Mammary epithelial cell (primary cell): ENCODE results near the gene PITPNM2.

Experiments
- EZH2 ChIP-seq: IDR thresholded peaks from 2 replicates; pipeline ENCODE4 v1.6.1; 2012; ENCODE audit warnings: low read length, inconsistent platforms, borderline replicate concordance
- TF ChIP-seq, protein P1 (sequence below), 2 donors: IDR thresholded peaks in 1 of 2; conservative IDR thresholded peaks in 1 of 2; 2 replicates each; pipeline ENCODE4 v1.5.1; 2011 to 2012; ENCODE audit warnings: inconsistent platforms in 2 of 2, low read length in 2 of 2, mild to moderate bottlenecking in 2 of 2, control low read depth in 1 of 2, low read depth in 1 of 2; ENCODE audit not compliant: insufficient read depth in 1 of 2; ENCODE audit errors: extremely low read depth in 1 of 2

- TF ChIP-seq, protein P1, sequence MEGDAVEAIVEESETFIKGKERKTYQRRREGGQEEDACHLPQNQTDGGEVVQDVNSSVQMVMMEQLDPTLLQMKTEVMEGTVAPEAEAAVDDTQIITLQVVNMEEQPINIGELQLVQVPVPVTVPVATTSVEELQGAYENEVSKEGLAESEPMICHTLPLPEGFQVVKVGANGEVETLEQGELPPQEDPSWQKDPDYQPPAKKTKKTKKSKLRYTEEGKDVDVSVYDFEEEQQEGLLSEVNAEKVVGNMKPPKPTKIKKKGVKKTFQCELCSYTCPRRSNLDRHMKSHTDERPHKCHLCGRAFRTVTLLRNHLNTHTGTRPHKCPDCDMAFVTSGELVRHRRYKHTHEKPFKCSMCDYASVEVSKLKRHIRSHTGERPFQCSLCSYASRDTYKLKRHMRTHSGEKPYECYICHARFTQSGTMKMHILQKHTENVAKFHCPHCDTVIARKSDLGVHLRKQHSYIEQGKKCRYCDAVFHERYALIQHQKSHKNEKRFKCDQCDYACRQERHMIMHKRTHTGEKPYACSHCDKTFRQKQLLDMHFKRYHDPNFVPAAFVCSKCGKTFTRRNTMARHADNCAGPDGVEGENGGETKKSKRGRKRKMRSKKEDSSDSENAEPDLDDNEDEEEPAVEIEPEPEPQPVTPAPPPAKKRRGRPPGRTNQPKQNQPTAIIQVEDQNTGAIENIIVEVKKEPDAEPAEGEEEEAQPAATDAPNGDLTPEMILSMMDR (conservative IDR thresholded peaks at IDR 0.05 in 1 of 2, IDR thresholded peaks at IDR 0.05 in 1 of 2; ENCODE audit: extremely low read depth in 1 of 2, insufficient read depth in 1 of 2, low read depth in 1 of 2, low read length in 2 of 2) = no peak
- TF ChIP-seq EZH2 = no peak
These were observed 48.5 kb downstream of the PITPNM2 start for GRCh38 chr12:123102366-123102765.
